Bronchial epithelial cell (primary cell): ENCODE measurements around the gene MCTP2. TPM values are rescaled to one million over a fixed set of nuclear protein-coding genes. Genes with fewer than 3 reads are reported as not detected.

ENCODE experiments used
- DNase-seq: peaks from one replicate; pipeline ENCODE4 v3.0.0-alpha.2; 2010; ENCODE audit warnings: low read depth
- FAIRE-seq: peaks from 2 replicates; lab custom pipeline; 2011; peaks lifted over from hg19 to GRCh38; lab: Jason Lieb, UNC
- H3K27me3 ChIP-seq: 2 replicates; pipeline ENCODE4 v1.5.1; 2011; ENCODE audit warnings: low read length; ENCODE audit not compliant: control insufficient read depth, insufficient read depth
- H3K36me3 ChIP-seq: 2 replicates; pipeline ENCODE4 v1.5.1; 2011; ENCODE audit warnings: low read length; ENCODE audit not compliant: control insufficient read depth, insufficient read depth
- H3K4me3 ChIP-seq: 2 replicates; pipeline ENCODE4 v1.5.1; 2011; ENCODE audit warnings: mild to moderate bottlenecking, low read depth, low read length, control low read depth
- CTCF ChIP-seq: IDR thresholded peaks from 2 replicates; pipeline ENCODE4 v1.5.1; 2011; ENCODE audit warnings: mild to moderate bottlenecking, moderate library complexity, low read length, control low read depth, inconsistent platforms; ENCODE audit not compliant: insufficient read depth, severe bottlenecking
- total RNA-seq: library from RNA; depleted of rRNA; stranded (reverse); fragments of >200 nt; gene quantifications from 2 replicates; pipeline ENCODE4 v1.2.1, GENCODE V29; 2014

Gene MCTP2
- total RNA-seq, 1 donor from 2014 or later, result 20.0 TPM

GRCh38 chr15:94259121-94259751, 27.9 kb downstream of the MCTP2 start:
- DNase-seq, result peak; percentile 57
- no peak overlapping the region for H3K4me3 ChIP-seq
- H3K27me3 ChIP-seq, result no peaks in the 10 kb centered on the region
- no peak for TF ChIP-seq CTCF
- H3K36me3 ChIP-seq, result no peaks in the 10 kb centered on the region
- FAIRE-seq, result no peak

- Histone ChIP-seq H3K4me3 (no peak overlapping the region), H3K27me3 (no peaks in the 10 kb centered on the region), H3K36me3 (no peaks in the 10 kb centered on the region)
- DNase-seq (no peak), FAIRE-seq (no peak)
- no peak for TF ChIP-seq CTCF
Measured at GRCh38 chr15:94259863-94260262, 28.5 kb downstream of the MCTP2 start.

GRCh38 chr15:94262201-94262600, 30.8 kb downstream of the MCTP2 start:
- no peaks in the 10 kb centered on the region for H3K27me3 ChIP-seq
- TF ChIP-seq CTCF, result no peak
- DNase-seq, result no peak
- FAIRE-seq, result no peak
- H3K4me3 ChIP-seq, result no peak overlapping the region
- no peaks in the 10 kb centered on the region for H3K36me3 ChIP-seq

GRCh38 chr15:94263341-94264273, 32.2 kb downstream of the MCTP2 start:
- no peaks in the 10 kb centered on the region for H3K36me3 ChIP-seq
- DNase-seq (peak; percentile 78), FAIRE-seq (no peak)
- TF ChIP-seq CTCF, result no peak
- no peaks in the 10 kb centered on the region for H3K27me3 ChIP-seq
- H3K4me3 ChIP-seq, result no peak overlapping the region

- H3K27me3 ChIP-seq, result no peaks in the 10 kb centered on the region
- peak; percentile 92 for DNase-seq
- no peak for FAIRE-seq
- no peak overlapping the region for H3K4me3 ChIP-seq
- H3K36me3 ChIP-seq, result no peaks in the 10 kb centered on the region
- no peak for TF ChIP-seq CTCF
Measured at GRCh38 chr15:94265009-94265408, 33.6 kb downstream of the MCTP2 start.
